GM21528 (cell line): Measurements from ENCODE around the gene MCF2L2.

Experiments
- ATAC-seq: cut with Tn5 transposase; IDR thresholded peaks from one replicate; pipeline ENCODE4 v1.9.1; 2021; ENCODE audit warnings: mild to moderate bottlenecking, moderate library complexity; ENCODE audit not compliant: unreplicated experiment, low FRiP score

Gene MCF2L2

GRCh38 chr3:183215591-183216202, 212.7 kb downstream of the MCF2L2 start:
- ATAC-seq: no peak

- ATAC-seq: no peak
Measured at GRCh38 chr3:183214277-183214612, 214.2 kb downstream of the MCF2L2 start.

- no peak for ATAC-seq
Measured at GRCh38 chr3:183213415-183214276, 214.8 kb downstream of the MCF2L2 start.

- ATAC-seq: no peak
Measured at GRCh38 chr3:183212565-183212964, 215.9 kb downstream of the MCF2L2 start.

GRCh38 chr3:183212096-183212495, 216.3 kb downstream of the MCF2L2 start:
- no peak for ATAC-seq

- no peak for ATAC-seq
Measured at GRCh38 chr3:183211352-183211751, 217.1 kb downstream of the MCF2L2 start.

GRCh38 chr3:183210862-183211341, 217.5 kb downstream of the MCF2L2 start:
- ATAC-seq: no peak

- ATAC-seq: no peak
Measured at GRCh38 chr3:183210341-183210740, 218.1 kb downstream of the MCF2L2 start.

- no peak for ATAC-seq
Measured at GRCh38 chr3:183208800-183209199, 219.6 kb downstream of the MCF2L2 start.

GRCh38 chr3:183208260-183208659, 220.2 kb downstream of the MCF2L2 start:
- ATAC-seq: no peak

- ATAC-seq: no peak
Measured at GRCh38 chr3:183203670-183204069, 224.7 kb downstream of the MCF2L2 start.

GRCh38 chr3:183202004-183202722, 226.3 kb downstream of the MCF2L2 start:
- no peak for ATAC-seq

GRCh38 chr3:183198939-183199338, 229.5 kb downstream of the MCF2L2 start:
- ATAC-seq: no peak

GRCh38 chr3:183197734-183198133, 230.7 kb downstream of the MCF2L2 start:
- ATAC-seq: no peak

- no peak for ATAC-seq
Measured at GRCh38 chr3:183195266-183195665, 233.2 kb downstream of the MCF2L2 start.

GRCh38 chr3:183193762-183194689, 234.4 kb downstream of the MCF2L2 start:
- ATAC-seq: no peak

GRCh38 chr3:183192650-183193300, 235.6 kb downstream of the MCF2L2 start:
- no peak for ATAC-seq

GRCh38 chr3:183189641-183190040, 238.8 kb downstream of the MCF2L2 start:
- ATAC-seq: no peak

GRCh38 chr3:183188895-183189462, 239.4 kb downstream of the MCF2L2 start:
- ATAC-seq: no peak
